Upper lobe of left lung (tissue), 4 donors: Measurements from ENCODE around the gene CCKAR.

ENCODE experiments used
- EP300 ChIP-seq, 4 donors: sonication (generic); formaldehyde crosslinking; IDR thresholded peaks; one replicate each; pipeline ENCODE4 v1.5.1; 2017; ENCODE audit warnings: antibody characterized with exemption in 4 of 4, control low read depth in 2 of 4
- TF ChIP-seq, protein P1 (sequence below), 6 experiments: fragments of 450-650 bp in 4 of 6; fragments of 200-600 bp in 2 of 6; sonication (generic) in 2 of 6; IDR thresholded peaks; one replicate each; pipeline ENCODE4 v1.5.1; 2016 to 2019; ENCODE audit warnings: antibody characterized with exemption in 6 of 6

DNA sequence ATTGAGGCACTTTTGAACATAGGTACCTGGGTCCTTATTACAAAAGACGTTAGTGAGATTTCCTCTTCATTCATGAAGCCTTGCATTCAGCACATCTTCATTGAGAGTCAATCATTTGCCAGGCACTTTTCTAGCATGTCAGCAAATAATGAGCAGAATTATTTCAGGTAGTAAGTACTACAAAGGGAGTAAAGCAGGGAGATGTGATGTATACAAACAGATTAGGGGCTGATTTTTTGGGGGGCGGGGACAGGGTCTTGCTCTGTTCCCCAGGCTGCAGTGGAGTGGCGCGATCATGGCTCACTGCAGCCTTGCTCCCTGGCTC is 638 bp upstream of the CCKAR start:
- TF ChIP-seq EP300 (IDR thresholded peaks at IDR 0.05): no peak
- TF ChIP-seq, protein P1, sequence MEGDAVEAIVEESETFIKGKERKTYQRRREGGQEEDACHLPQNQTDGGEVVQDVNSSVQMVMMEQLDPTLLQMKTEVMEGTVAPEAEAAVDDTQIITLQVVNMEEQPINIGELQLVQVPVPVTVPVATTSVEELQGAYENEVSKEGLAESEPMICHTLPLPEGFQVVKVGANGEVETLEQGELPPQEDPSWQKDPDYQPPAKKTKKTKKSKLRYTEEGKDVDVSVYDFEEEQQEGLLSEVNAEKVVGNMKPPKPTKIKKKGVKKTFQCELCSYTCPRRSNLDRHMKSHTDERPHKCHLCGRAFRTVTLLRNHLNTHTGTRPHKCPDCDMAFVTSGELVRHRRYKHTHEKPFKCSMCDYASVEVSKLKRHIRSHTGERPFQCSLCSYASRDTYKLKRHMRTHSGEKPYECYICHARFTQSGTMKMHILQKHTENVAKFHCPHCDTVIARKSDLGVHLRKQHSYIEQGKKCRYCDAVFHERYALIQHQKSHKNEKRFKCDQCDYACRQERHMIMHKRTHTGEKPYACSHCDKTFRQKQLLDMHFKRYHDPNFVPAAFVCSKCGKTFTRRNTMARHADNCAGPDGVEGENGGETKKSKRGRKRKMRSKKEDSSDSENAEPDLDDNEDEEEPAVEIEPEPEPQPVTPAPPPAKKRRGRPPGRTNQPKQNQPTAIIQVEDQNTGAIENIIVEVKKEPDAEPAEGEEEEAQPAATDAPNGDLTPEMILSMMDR (IDR thresholded peaks at IDR 0.05): no peak
